ENCODE measurements around the gene CLEC2D.

The CLEC2D gene

GRCh38 chr12:9742661-9743060 lies 73.1 kb downstream of the CLEC2D start:
- no peak for DNase-seq (ENCODE audit: low read depth)
- no peak overlapping the region for H3K4me3 ChIP-seq (ENCODE audit: low read length)
- TF ChIP-seq CTCF (conservative IDR thresholded peaks at IDR 0.05; ENCODE audit: low read depth, low read length), result no peak

- no peak for TF ChIP-seq CTCF (conservative IDR thresholded peaks at IDR 0.05; ENCODE audit: low read depth, low read length)
- DNase-seq (ENCODE audit: low read depth), result no peak
- H3K4me3 ChIP-seq (ENCODE audit: low read length), result no peak overlapping the region
These were observed 75.7 kb downstream of the CLEC2D start for GRCh38 chr12:9745199-9745598.

Measured in retinal pigment epithelial cell (primary cell).